SK-N-SH (cell line): ENCODE data around the gene SLC26A8. TPM values are rescaled to one million over a fixed set of nuclear protein-coding genes. Genes with fewer than 3 reads are reported as not detected.

Source experiments
- CTCF ChIA-PET: fragments of 300-600, 350-600 bp; formaldehyde crosslinking; extraction: SDS; loops from one replicate; lab custom pipeline; 2021; lab: Yijun Ruan, JAX
- POLR2A ChIA-PET: fragments of 350-600 bp; sonication (Branson Sonifier 250); formaldehyde crosslinking; extraction: SDS; loops from one replicate; lab custom pipeline; 2020; ENCODE audit warnings: antibody characterized with exemption, inconsistent platforms; lab: Yijun Ruan, JAX
- DNase-seq: peaks from one replicate; pipeline ENCODE4 v3.0.0; 2012
- H2AFZ ChIP-seq: fragments of 200-600 bp; sonication (generic); 2 replicates; pipeline ENCODE4 v1.8.1; 2016; ENCODE audit warnings: antibody characterized with exemption, mild to moderate bottlenecking, low read depth
- H3F3A ChIP-seq: fragments of 200-600 bp; sonication (generic); replicated peaks from 2 replicates; pipeline ENCODE3; 2016; ENCODE audit warnings: antibody characterized with exemption, mild to moderate bottlenecking; ENCODE audit not compliant: insufficient read depth
- H3K27ac ChIP-seq, 2 experiments: fragments of 200-500 bp in 1 of 2; fragments of 200-600 bp in 1 of 2; sonication (Bioruptor generic) in 1 of 2; sonication (generic), shearing (Covaris generic) in 1 of 2; 2 replicates each; pipeline versions ENCODE4 v1.5.1 to v1.6.1; 2014 to 2016; ENCODE audit warnings: low read depth in 2 of 2, inconsistent platforms in 1 of 2, low read length in 1 of 2, mild to moderate bottlenecking in 1 of 2, mixed read lengths in 1 of 2
- H3K27me3 ChIP-seq: fragments of 200-600 bp; sonication (generic), shearing (Covaris generic); 2 replicates; pipeline ENCODE4 v1.6.1; 2016; ENCODE audit warnings: mixed run types; ENCODE audit not compliant: insufficient read depth
- H3K36me3 ChIP-seq, 2 experiments: fragments of 200-500 bp in 1 of 2; fragments of 200-600 bp in 1 of 2; sonication (Bioruptor generic) in 1 of 2; sonication (generic) in 1 of 2; replicated peaks in 1 of 2; 2 replicates each; pipeline versions ENCODE3 to v1.5.1; 2014 to 2016; ENCODE audit warnings: low read length in 1 of 2, mild to moderate bottlenecking in 1 of 2; ENCODE audit not compliant: insufficient read depth in 2 of 2, control insufficient read depth in 1 of 2
- H3K4me1 ChIP-seq, 2 experiments: fragments of 200-500 bp in 1 of 2; fragments of 200-600 bp in 1 of 2; sonication (Bioruptor generic) in 1 of 2; sonication (generic), shearing (Covaris generic) in 1 of 2; 2 replicates each; pipeline versions ENCODE4 v1.5.1 to v1.6.1; 2014 to 2016; ENCODE audit warnings: low read depth in 1 of 2, low read length in 1 of 2, mixed run types in 1 of 2; ENCODE audit not compliant: insufficient read depth in 2 of 2, control insufficient read depth in 1 of 2
- H3K4me2 ChIP-seq: fragments of 200-600 bp; sonication (generic), shearing (Covaris generic); 2 replicates; pipeline ENCODE4 v1.6.1; 2017; ENCODE audit warnings: mixed run types
- H3K4me3 ChIP-seq, 2 experiments: fragments of 200-500 bp in 1 of 2; fragments of 200-600 bp in 1 of 2; sonication (Bioruptor generic) in 1 of 2; sonication (generic), shearing (Covaris generic) in 1 of 2; 2 replicates each; pipeline versions ENCODE4 v1.5.1 to v1.8.1; 2014 to 2016; ENCODE audit warnings: low read depth in 2 of 2, inconsistent platforms in 1 of 2, low read length in 1 of 2, mild to moderate bottlenecking in 1 of 2, mixed read lengths in 1 of 2, moderate library complexity in 1 of 2
- H3K79me2 ChIP-seq: fragments of 200-600 bp; sonication (generic); 2 replicates; pipeline ENCODE4 v1.8.1; 2017; ENCODE audit warnings: mild to moderate bottlenecking; ENCODE audit not compliant: insufficient read depth
- H3K9ac ChIP-seq: fragments of 200-600 bp; sonication (generic); 2 replicates; pipeline ENCODE4 v1.6.1; 2017; ENCODE audit warnings: mixed run types
- H3K9me2 ChIP-seq: fragments of 200-600 bp; sonication (generic); 2 replicates; pipeline ENCODE4 v1.6.1; 2017; ENCODE audit warnings: mixed run types
- H3K9me3 ChIP-seq: fragments of 200-600 bp; sonication (generic); 2 replicates; pipeline ENCODE4 v1.6.1; 2017; ENCODE audit warnings: mixed run types, mild to moderate bottlenecking, moderate library complexity
- H4K20me1 ChIP-seq: fragments of 200-600 bp; sonication (generic); 2 replicates; pipeline ENCODE4 v1.6.1; 2017; ENCODE audit warnings: mild to moderate bottlenecking, mixed run types; ENCODE audit not compliant: insufficient read depth
- CHD2 ChIP-seq: fragments of 150-350 bp; IDR thresholded peaks from 2 replicates; pipeline ENCODE4 v1.6.1; 2018; ENCODE audit warnings: low read length; ENCODE audit not compliant: partially characterized antibody
- CTCF ChIP-seq: fragments of 200-600 bp; sonication (generic); IDR thresholded peaks from 2 replicates; pipeline ENCODE4 v1.6.1; 2017; ENCODE audit warnings: antibody characterized with exemption, mild to moderate bottlenecking, moderate library complexity
- EZH2phosphoT487 ChIP-seq: fragments of 200-600 bp; sonication (generic); IDR thresholded peaks from 2 replicates; pipeline ENCODE4 v1.6.1; 2017; ENCODE audit warnings: low read depth, mixed run types, mild to moderate bottlenecking, antibody characterized with exemption, moderate library complexity, borderline replicate concordance
- FOXJ3 ChIP-seq: sonication (generic); formaldehyde crosslinking; IDR thresholded peaks from 2 replicates; pipeline ENCODE4 v1.5.1; 2020; ENCODE audit warnings: mild to moderate bottlenecking, missing genetic modification reagents
- POLR2AphosphoS5 ChIP-seq: IDR thresholded peaks from 2 replicates; pipeline ENCODE4 v1.6.1; 2012; ENCODE audit warnings: low read depth, low read length
- RAD21 ChIP-seq: IDR thresholded peaks from 2 replicates; pipeline ENCODE4 v1.6.1; 2012; ENCODE audit warnings: mild to moderate bottlenecking, low read length
- RCOR1 ChIP-seq: fragments of 150-350 bp; IDR thresholded peaks from 2 replicates; pipeline ENCODE4 v1.6.1; 2017; ENCODE audit warnings: antibody characterized with exemption, low read length
- SIN3A ChIP-seq: IDR thresholded peaks from 2 replicates; pipeline ENCODE4 v1.6.1; 2012; ENCODE audit warnings: low read depth, mild to moderate bottlenecking, low read length, moderate library complexity, borderline replicate concordance
- SMC3 ChIP-seq: IDR thresholded peaks from 2 replicates; pipeline ENCODE4 v1.6.1; 2012; ENCODE audit warnings: low read depth, low read length, improper control_type of control experiment
- TEAD4 ChIP-seq: IDR thresholded peaks from 2 replicates; pipeline ENCODE4 v1.4.0; 2012; ENCODE audit warnings: mild to moderate bottlenecking, borderline replicate concordance; ENCODE audit not compliant: insufficient read depth
- ZBTB33 ChIP-seq: IDR thresholded peaks from 2 replicates; pipeline ENCODE4 v1.4.0; 2012; ENCODE audit warnings: low read depth, borderline replicate concordance
- WGBS: methylation state at CpG from one replicate; pipeline ENCODE4 v1.1.6; 2017; ENCODE audit warnings: low lambda C conversion rate; 5-methylcytosine and 5-hydroxymethylcytosine counted together
- polyA plus RNA-seq, 3 experiments: library from polyadenylated mRNA; depleted of rRNA; stranded (reverse); fragments of >200 nt; gene quantifications; 2 replicates each; pipeline ENCODE4 v1.2.3, GENCODE V29; 2012

Gene SLC26A8
- polyA plus RNA-seq, 1 of the 3 experiments (the other 2 are of a cell fraction) = not detected

GRCh38 chr6:36050947-36051710, 26.7 kb upstream of the SLC26A8 start:
- ChIA-PET CTCF (interaction anchor here (0.8 to 2.0 kb wide), 2 partner anchors 11 to 44 kb away, joined by 3 to 8 read pairs; no protein-coding TSS in a partner anchor), POLR2A (interaction anchor here (0.7 kb wide), 1 partner anchor 80 kb away, joined by 4 read pairs; no protein-coding TSS in a partner anchor)
- no peak for DNase-seq
- Histone ChIP-seq H3K9me2 (no peaks in the 10 kb centered on the region), H3K9me3 (no peaks in the 10 kb centered on the region), H3K27me3 (no peaks in the 10 kb centered on the region), H4K20me1 (peaks cover 41% of the 10 kb centered on the region), H2AFZ (no peak overlapping the region), H3K4me3 (no peak overlapping the region), H3K4me2 (no peak overlapping the region), H3K4me1 (peaks cover 16 to 34% of the 10 kb centered on the region in 2 experiments; a peak in 3 of 4 replicates), H3K9ac (no peak overlapping the region), H3K27ac (no peak overlapping the region), H3K79me2 (peaks cover 82% of the 10 kb centered on the region), H3K36me3 (peaks cover 2 to 8% of the 10 kb centered on the region in 2 experiments), H3F3A (no peaks in the 10 kb centered on the region)
- 95% methylated on average over 16 of the region's 16 CpGs for WGBS
- no peak for TF ChIP-seq SMC3

- 100% methylated on average over 1 of the region's 1 CpG for WGBS
- Histone ChIP-seq H3F3A (no peaks in the 10 kb centered on the region), H4K20me1 (peaks cover 42% of the 10 kb centered on the region), H3K4me1 (peaks cover 15 to 32% of the 10 kb centered on the region in 2 experiments; a peak in 3 of 4 replicates), H3K79me2 (peaks cover 82% of the 10 kb centered on the region), H3K27ac (no peak overlapping the region), H2AFZ (no peak overlapping the region), H3K27me3 (no peaks in the 10 kb centered on the region), H3K9me3 (no peaks in the 10 kb centered on the region), H3K4me2 (no peak overlapping the region), H3K4me3 (no peak overlapping the region), H3K36me3 (peaks cover 2 to 8% of the 10 kb centered on the region in 2 experiments), H3K9ac (no peak overlapping the region), H3K9me2 (no peaks in the 10 kb centered on the region)
- TF ChIP-seq SMC3 = no peak
- TF ChIP-seq FOXJ3 = no peak
- no peak for TF ChIP-seq RCOR1
- no peak for TF ChIP-seq CHD2
- no peak for TF ChIP-seq TEAD4
- no peak for TF ChIP-seq SIN3A
- no peak for TF ChIP-seq RAD21
- TF ChIP-seq POLR2AphosphoS5 = no peak
- TF ChIP-seq EZH2phosphoT487 = no peak
- CTCF ChIA-PET = no interaction called here
- POLR2A ChIA-PET = no interaction called here
- DNase-seq = no peak
Observed at GRCh38 chr6:36050305-36050704, 25.9 kb upstream of the SLC26A8 start.

- no peaks in the 10 kb centered on the region for H3F3A ChIP-seq
- H3K27ac ChIP-seq = no peak overlapping the region
- peaks cover 47% of the 10 kb centered on the region for H4K20me1 ChIP-seq
- H3K9ac ChIP-seq = no peak overlapping the region
- peaks cover 82% of the 10 kb centered on the region for H3K79me2 ChIP-seq
- no peak overlapping the region for H3K4me2 ChIP-seq
- no peaks in the 10 kb centered on the region for H3K27me3 ChIP-seq
- no peak overlapping the region for H3K4me3 ChIP-seq
- no peaks in the 10 kb centered on the region for H3K9me2 ChIP-seq
- ChIA-PET CTCF (interaction anchor here (0.6 to 1.8 kb wide), 3 partner anchors 20 to 46 kb away, joined by 3 to 6 read pairs (median 5); partner anchors contain the start of gene MAPK14), POLR2A (no interaction called here)
- DNase-seq = no peak
- peaks cover under 1 to 8% of the 10 kb centered on the region in 2 experiments for H3K36me3 ChIP-seq
- no peak overlapping the region for H2AFZ ChIP-seq
- no peaks in the 10 kb centered on the region for H3K9me3 ChIP-seq
- WGBS = 94% methylated on average over 2 of the region's 2 CpGs
- H3K4me1 ChIP-seq = peaks cover 8 to 26% of the 10 kb centered on the region in 2 experiments; a peak in 3 of 4 replicates
- TF ChIP-seq FOXJ3 = no peak
- no peak for TF ChIP-seq CHD2
- no peak for TF ChIP-seq TEAD4
- TF ChIP-seq ZBTB33 = no peak
- no peak for TF ChIP-seq CTCF
Observed at GRCh38 chr6:36049582-36049981, 25.1 kb upstream of the SLC26A8 start.
